Endodermal cell (in vitro differentiated cells): Measurements from ENCODE around the gene TAB3. TPM values are rescaled to one million over a fixed set of nuclear protein-coding genes. Genes with fewer than 3 reads are reported as not detected.

Source experiments
- DNase-seq: peaks from one replicate; pipeline ENCODE4 v3.0.0-alpha.2; 2017
- H3K27ac ChIP-seq: 2 replicates; pipeline ENCODE4 v1.5.1; 2013; ENCODE audit warnings: mild to moderate bottlenecking, low read depth, low read length, moderate library complexity
- H3K27me3 ChIP-seq: 2 replicates; pipeline ENCODE4 v1.6.1; 2013; ENCODE audit warnings: mild to moderate bottlenecking, low read length, moderate library complexity; ENCODE audit not compliant: insufficient read depth, control insufficient read depth, poor library complexity, severe bottlenecking
- H3K36me3 ChIP-seq: 2 replicates; pipeline ENCODE4 v1.7.0; 2013; ENCODE audit warnings: mild to moderate bottlenecking, low read length, moderate library complexity; ENCODE audit not compliant: control insufficient read depth, insufficient read depth
- H3K4me1 ChIP-seq: one replicate; pipeline ENCODE4 v1.7.0; 2013; ENCODE audit warnings: low read length; ENCODE audit not compliant: control insufficient read depth, insufficient read depth
- H3K4me3 ChIP-seq: 2 replicates; pipeline ENCODE4 v1.5.1; 2013; ENCODE audit warnings: mild to moderate bottlenecking, low read length, moderate library complexity
- H3K9ac ChIP-seq: 2 replicates; pipeline ENCODE4 v1.6.1; 2013; ENCODE audit warnings: mild to moderate bottlenecking, low read length, moderate library complexity; ENCODE audit not compliant: poor library complexity, severe bottlenecking; ENCODE audit errors: extremely low read depth
- H3K9me3 ChIP-seq: 2 replicates; pipeline ENCODE4 v1.6.1; 2013; ENCODE audit warnings: mild to moderate bottlenecking, low read length, moderate library complexity; ENCODE audit not compliant: control insufficient read depth
- H3K27ac Mint-ChIP-seq: 2 replicates; pipeline ENCODE4 v1.8.0; 2020; ENCODE audit warnings: mixed read lengths
- H3K27me3 Mint-ChIP-seq: 2 replicates; pipeline ENCODE4 v1.8.0; 2021; ENCODE audit warnings: mild to moderate bottlenecking, mixed read lengths; ENCODE audit not compliant: insufficient read depth
- H3K36me3 Mint-ChIP-seq: 2 replicates; pipeline ENCODE4 v1.8.0; 2020; ENCODE audit warnings: low read depth, mixed read lengths
- H3K4me1 Mint-ChIP-seq: 2 replicates; pipeline ENCODE4 v1.8.0; 2020; ENCODE audit warnings: mixed read lengths
- H3K4me3 Mint-ChIP-seq: 2 replicates; pipeline ENCODE4 v1.8.0; 2020; ENCODE audit warnings: mild to moderate bottlenecking, moderate library complexity, mixed read lengths
- H3K9me3 Mint-ChIP-seq: 2 replicates; pipeline ENCODE4 v1.8.0; 2020; ENCODE audit warnings: mild to moderate bottlenecking, mixed read lengths
- CTCF ChIP-seq: fragments of 200-600 bp; sonication (generic); conservative IDR thresholded peaks from 2 replicates; pipeline ENCODE4 v1.5.0; 2021; ENCODE audit warnings: antibody characterized with exemption, mild to moderate bottlenecking
- whole genome bisulfite sequencing, 2 experiments: methylation state at CpG; one replicate each; pipeline versions ENCODE4 v1.1.5 to v1.1.7; 2013; ENCODE audit warnings: missing lambda C conversion rate in 2 of 2, mixed read lengths in 1 of 2; ENCODE audit not compliant: insufficient coverage in 1 of 2, insufficient read length in 1 of 2; 5-methylcytosine and 5-hydroxymethylcytosine counted together
- total RNA-seq, 2 donors: library from RNA; stranded (reverse); fragmentation: NEBNext Ultra II Directional in 1 of 2; extraction: Animal tissue kit (Norgen Biotek cat#: 25700) in 1 of 2; gene quantifications; 2 replicates in 1 of 2; 3 replicates in 1 of 2; pipeline ENCODE4 v1.2.1, GENCODE V29; 2021

Gene TAB3
- total RNA-seq, 2 donors from 2014 or later, result 19.8 to 23.2 TPM

DNA sequence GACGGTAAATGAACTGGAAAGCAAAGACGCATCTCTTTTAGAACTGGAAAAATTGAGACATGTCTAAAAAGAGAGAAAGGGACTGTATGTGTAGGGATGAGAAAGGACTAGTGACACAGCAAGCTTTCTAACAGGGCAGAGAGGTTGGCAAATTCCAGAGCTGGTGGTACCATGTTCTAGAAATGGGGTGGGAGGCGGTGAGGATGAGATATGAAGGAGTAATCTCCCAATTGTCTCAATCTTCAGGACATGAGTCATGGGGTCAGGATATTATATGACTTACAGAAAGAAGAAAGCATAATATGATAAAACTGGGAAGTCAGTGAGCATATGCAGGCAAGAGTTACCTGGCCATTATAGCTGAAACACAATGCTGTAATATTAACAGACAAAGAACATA, 14.2 kb downstream of the TAB3 start:
- DNase-seq, result no peak
- no peak overlapping the region for H3K4me3 ChIP-seq
- no peaks in the 10 kb centered on the region for H3K4me1 ChIP-seq
- H3K36me3 ChIP-seq, result no peaks in the 10 kb centered on the region
- whole genome bisulfite sequencing, 2 experiments, result 98 to 100% methylated on average over 2 to 3 of the region's 3 CpGs
- no peak overlapping the region for H3K9ac ChIP-seq
- no peak overlapping the region for H3K4me3 Mint-ChIP-seq
- H3K4me1 Mint-ChIP-seq, result peaks cover 3% of the 10 kb centered on the region
- H3K27ac ChIP-seq, result no peak overlapping the region
- H3K27ac Mint-ChIP-seq, result no peak overlapping the region
- peaks cover 2% of the 10 kb centered on the region for H3K36me3 Mint-ChIP-seq
- no peaks in the 10 kb centered on the region for H3K9me3 ChIP-seq
- H3K27me3 ChIP-seq, result no peaks in the 10 kb centered on the region
- no peak for TF ChIP-seq CTCF
- peaks cover 9% of the 10 kb centered on the region for H3K9me3 Mint-ChIP-seq
- H3K27me3 Mint-ChIP-seq, result no peaks in the 10 kb centered on the region

GRCh38 chrX:30870572-30870971, 18.5 kb downstream of the TAB3 start:
- Mint-ChIP-seq H3K9me3 (peaks cover 9% of the 10 kb centered on the region), H3K4me3 (no peak overlapping the region)

GRCh38 chrX:30865612-30866011, 23.4 kb downstream of the TAB3 start:
- DNase-seq, result no peak
- H3K4me1 Mint-ChIP-seq, result peaks cover 8% of the 10 kb centered on the region
- no peaks in the 10 kb centered on the region for H3K27me3 ChIP-seq
- H3K4me1 ChIP-seq, result no peaks in the 10 kb centered on the region
- WGBS, 2 experiments, result no CpG with 5 or more reads among the region's 1 CpG
- H3K4me3 ChIP-seq, result no peak overlapping the region
- no peak overlapping the region for H3K27ac Mint-ChIP-seq
- H3K27me3 Mint-ChIP-seq, result no peaks in the 10 kb centered on the region
- no peak overlapping the region for H3K4me3 Mint-ChIP-seq
- H3K27ac ChIP-seq, result no peak overlapping the region
- H3K9ac ChIP-seq, result no peak overlapping the region
- no peaks in the 10 kb centered on the region for H3K9me3 ChIP-seq
- no peak for TF ChIP-seq CTCF
- no peaks in the 10 kb centered on the region for H3K9me3 Mint-ChIP-seq
- peaks cover 9% of the 10 kb centered on the region for H3K36me3 ChIP-seq
- peaks cover 24% of the 10 kb centered on the region for H3K36me3 Mint-ChIP-seq

More at GRCh38 chrX:30870572-30870971, 18.5 kb downstream of the TAB3 start:
- Histone ChIP-seq H3K4me1 (no peaks in the 10 kb centered on the region), H3K9ac (no peak overlapping the region), H3K27ac (no peak overlapping the region), H3K9me3 (no peaks in the 10 kb centered on the region), H3K4me3 (no peak overlapping the region), H3K27me3 (no peaks in the 10 kb centered on the region), H3K36me3 (peaks cover 3% of the 10 kb centered on the region)
- no peak overlapping the region for H3K27ac Mint-ChIP-seq
- H3K36me3 Mint-ChIP-seq, result peaks cover 13% of the 10 kb centered on the region
- no peaks in the 10 kb centered on the region for H3K27me3 Mint-ChIP-seq
- 60% methylated on average over 2 of the region's 2 CpGs; no CpG with 5 or more reads in 1 of the 2 experiments for WGBS, 2 experiments
- no peak for TF ChIP-seq CTCF
- no peak for DNase-seq
- H3K4me1 Mint-ChIP-seq, result peaks cover 7% of the 10 kb centered on the region
